Naive thymus-derived CD4-positive, alpha-beta T cell (primary cell): ENCODE measurements around the gene TNPO3. TPM values are rescaled to one million over a fixed set of nuclear protein-coding genes. Genes with fewer than 3 reads are reported as not detected.

ENCODE experiments used
- ATAC-seq: fragments of 150-1000 bp; cut with Tn5 transposase; 2 replicates; pipeline ENCODE4 v1.10.0; 2021; ENCODE audit warnings: mild to moderate bottlenecking, moderate library complexity
- CTCF ChIA-PET: fragments of 350-600 bp; sonication (Branson Sonifier 250); formaldehyde crosslinking; loops from one replicate; lab custom pipeline; 2021; ENCODE audit warnings: antibody characterized with exemption; lab: Charles Lee
- POLR2A ChIA-PET: fragments of 350-600 bp; sonication (Branson Sonifier 250); formaldehyde crosslinking; loops from one replicate; lab custom pipeline; 2021; ENCODE audit warnings: antibody characterized with exemption, inconsistent platforms; lab: Charles Lee
- DNase-seq, 9 donors: peaks; one replicate each; pipeline versions ENCODE4 v3.0.0 to v3.0.0-alpha.2; 2020 to 2022; ENCODE audit warnings: mixed read lengths in 1 of 9
- H3K27ac ChIP-seq: one replicate; pipeline ENCODE4 v1.7.0; 2013; ENCODE audit warnings: mild to moderate bottlenecking, low read depth, low read length, moderate library complexity
- H3K27me3 ChIP-seq, 2 donors: one replicate each; pipeline ENCODE4 v1.7.0; 2013; ENCODE audit warnings: low read length in 2 of 2, mild to moderate bottlenecking in 2 of 2, moderate library complexity in 2 of 2; ENCODE audit not compliant: control insufficient read depth in 2 of 2, insufficient read depth in 2 of 2
- H3K36me3 ChIP-seq, 3 experiments: 1 replicate in 2 of 3; 2 replicates in 1 of 3; pipeline ENCODE4 v1.7.0; 2013; ENCODE audit warnings: low read length in 3 of 3, mild to moderate bottlenecking in 3 of 3, moderate library complexity in 1 of 3; ENCODE audit not compliant: insufficient read depth in 3 of 3, control insufficient read depth in 2 of 3
- H3K4me1 ChIP-seq, 2 donors: one replicate each; pipeline ENCODE4 v1.7.0; 2013; ENCODE audit warnings: low read length in 2 of 2, mild to moderate bottlenecking in 2 of 2, moderate library complexity in 1 of 2; ENCODE audit not compliant: control insufficient read depth in 2 of 2, insufficient read depth in 2 of 2
- H3K4me3 ChIP-seq: 2 replicates; pipeline ENCODE4 v1.7.0; 2013; ENCODE audit warnings: mild to moderate bottlenecking, low read length
- H3K9me3 ChIP-seq, 3 experiments: 1 replicate in 2 of 3; 2 replicates in 1 of 3; pipeline ENCODE4 v1.7.0; 2013; ENCODE audit warnings: low read length in 3 of 3; ENCODE audit not compliant: control insufficient read depth in 2 of 3
- H3K27ac Mint-ChIP-seq, 9 donors: one replicate each; pipeline ENCODE4 v1.8.0; 2020 to 2022; ENCODE audit warnings: mixed read lengths in 9 of 9, mild to moderate bottlenecking in 8 of 9, moderate library complexity in 5 of 9, inconsistent platforms in 2 of 9
- H3K27me3 Mint-ChIP-seq, 5 donors: one replicate each; pipeline ENCODE4 v1.8.0; 2021 to 2022; ENCODE audit warnings: mixed read lengths in 5 of 5, mild to moderate bottlenecking in 1 of 5
- H3K36me3 Mint-ChIP-seq, 5 donors: one replicate each; pipeline ENCODE4 v1.8.0; 2020 to 2022; ENCODE audit warnings: mixed read lengths in 5 of 5, mild to moderate bottlenecking in 3 of 5, inconsistent platforms in 1 of 5
- H3K4me1 Mint-ChIP-seq, 7 donors: one replicate each; pipeline ENCODE4 v1.8.0; 2020 to 2022; ENCODE audit warnings: mixed read lengths in 7 of 7, mild to moderate bottlenecking in 3 of 7, inconsistent platforms in 1 of 7
- H3K4me3 Mint-ChIP-seq, 10 donors: one replicate each; pipeline ENCODE4 v1.8.0; 2020 to 2022; ENCODE audit warnings: mild to moderate bottlenecking in 10 of 10, mixed read lengths in 10 of 10, moderate library complexity in 6 of 10, inconsistent platforms in 2 of 10
- H3K9me3 Mint-ChIP-seq, 11 donors: one replicate each; pipeline ENCODE4 v1.8.0; 2020 to 2022; ENCODE audit warnings: mixed read lengths in 11 of 11, mild to moderate bottlenecking in 4 of 11, inconsistent platforms in 1 of 11, moderate library complexity in 1 of 11
- intact Hi-C, 2 donors: fragments of 100-400 bp; cut with micrococcal nuclease; formaldehyde crosslinking; loops; one replicate each; pipeline ENCODE4 v1.15.1; 2023
- polyA plus RNA-seq, 2 donors: library from polyadenylated mRNA; unstranded; fragments of 300-500 nt; fragmentation: Illumina TruSeq; gene quantifications; one replicate each; pipeline ENCODE4 v1.2.3, GENCODE V29; 2021
- total RNA-seq, 6 experiments: library from RNA in 5 of 6; stranded (reverse) in 5 of 6; gene quantifications; 1 replicate in 5 of 6; 2 replicates in 1 of 6; pipeline ENCODE4 v1.2.3 and lab custom pipeline; 2021 to 2026

Gene TNPO3
- total and polyA plus RNA-seq, 7 experiments from 2014 or later = 28.6 to 40.6 (median 37.7) TPM

DNA sequence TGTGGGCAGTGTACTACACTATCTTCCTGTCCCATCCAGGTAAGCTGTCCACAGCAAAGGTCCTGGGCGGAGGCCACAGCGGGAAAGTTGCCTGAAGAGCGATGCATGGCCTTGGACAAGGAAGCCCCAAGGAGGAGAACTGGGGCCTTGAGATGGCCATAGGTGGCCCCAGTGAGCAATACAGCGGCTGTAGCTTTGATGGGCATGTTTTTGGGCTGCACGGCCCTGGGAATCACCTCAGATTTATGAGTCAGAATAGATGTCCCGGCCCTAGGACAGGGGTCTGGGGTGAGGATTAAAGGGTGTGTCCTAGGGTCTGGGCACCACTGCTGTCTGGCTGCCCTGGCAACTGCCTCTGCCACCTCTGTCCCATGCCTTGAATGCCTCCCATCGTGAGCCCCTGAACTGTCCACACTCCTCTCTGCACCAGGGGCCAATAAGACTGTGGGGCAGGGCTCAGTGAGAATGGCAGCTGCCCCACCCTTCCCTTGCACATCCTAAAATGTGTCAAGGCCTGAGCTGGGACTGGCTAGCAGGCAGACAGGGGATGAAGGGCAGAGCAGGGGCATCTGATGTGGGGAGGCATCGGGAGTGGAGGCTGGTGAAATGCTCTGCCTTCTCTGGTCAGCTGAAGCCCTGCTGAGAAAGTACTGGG lies 126.6 kb downstream of the TNPO3 start:
- H3K9me3 ChIP-seq = no peaks in the 10 kb centered on the region
- Mint-ChIP-seq H3K36me3 (peaks cover 0 to 3% (median 0%) of the 10 kb centered on the region in 5 donors), H3K27me3 (peaks cover 0 to 15% (median 7%) of the 10 kb centered on the region in 5 donors), H3K9me3 (no peaks in the 10 kb centered on the region), H3K27ac (peak overlapping the region in 1 of 9 donors; percentile 21), H3K4me1 (peaks cover 3 to 13% (median 6%) of the 10 kb centered on the region in 7 donors), H3K4me3 (no peak overlapping the region)
- H3K27ac ChIP-seq = no peak overlapping the region
- POLR2A ChIA-PET = no interaction called here
- CTCF ChIA-PET = no interaction called here
- peaks cover 8 to 9% of the 10 kb centered on the region in 2 donors for H3K4me1 ChIP-seq
- intact Hi-C loops = no loop called here
- no peak for DNase-seq
- no peak for ATAC-seq
- no peak overlapping the region for H3K4me3 ChIP-seq
- H3K27me3 ChIP-seq = no peaks in the 10 kb centered on the region
- H3K36me3 ChIP-seq = no peaks in the 10 kb centered on the region

DNA sequence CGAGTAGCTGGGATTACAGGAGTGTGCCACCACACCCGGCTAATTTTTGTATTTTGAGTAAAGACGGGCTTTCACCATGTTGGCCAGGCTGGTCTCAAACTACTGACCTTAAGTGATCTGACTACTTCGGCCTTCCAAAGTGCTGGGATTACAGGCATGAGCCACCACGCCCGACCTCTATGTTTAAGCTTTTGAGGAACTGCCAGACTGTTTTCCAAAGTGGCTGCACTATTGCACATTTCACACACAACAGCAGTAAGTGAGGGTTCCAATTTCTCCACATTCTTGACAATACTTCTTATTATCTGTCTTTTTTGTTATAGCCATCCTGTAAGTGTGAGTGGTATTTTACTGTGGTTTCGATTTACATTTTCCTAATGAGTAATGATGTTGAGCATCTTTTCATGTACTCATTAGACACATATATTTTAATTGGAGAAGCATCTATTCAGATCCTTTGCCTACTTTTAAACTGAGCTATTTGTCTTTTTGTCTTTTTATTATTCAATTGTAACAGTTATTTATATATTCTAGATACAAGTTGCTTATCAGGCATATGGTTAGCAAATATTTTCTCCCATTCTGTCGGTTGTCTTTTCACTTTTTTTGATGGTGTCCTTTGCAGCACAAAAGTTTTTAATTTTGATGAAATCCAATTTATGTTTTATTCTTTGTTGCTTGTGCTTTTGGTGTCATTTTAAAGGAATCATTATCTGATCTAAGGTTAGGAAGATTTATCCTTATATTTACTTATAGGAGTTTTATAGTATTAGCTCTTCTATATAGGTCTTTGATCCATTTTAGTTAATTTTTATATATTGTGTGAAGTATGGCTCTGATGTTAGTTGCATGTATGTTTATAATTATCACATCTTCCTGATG lies 130.0 kb downstream of the TNPO3 start:
- no peaks in the 10 kb centered on the region for H3K9me3 Mint-ChIP-seq
- intact Hi-C loops = no loop called here
- no peak overlapping the region for H3K27ac ChIP-seq
- H3K4me1 ChIP-seq = no peaks in the 10 kb centered on the region
- ChIA-PET CTCF (no interaction called here), POLR2A (no interaction called here)
- peaks cover 0 to 33% (median 8%) of the 10 kb centered on the region in 5 donors for H3K27me3 Mint-ChIP-seq
- H3K36me3 Mint-ChIP-seq = peaks cover 0 to 3% (median 0%) of the 10 kb centered on the region in 5 donors
- no peak overlapping the region for H3K4me3 Mint-ChIP-seq
- no peaks in the 10 kb centered on the region for H3K4me1 Mint-ChIP-seq
- no peaks in the 10 kb centered on the region for H3K36me3 ChIP-seq
- H3K27ac Mint-ChIP-seq = no peak overlapping the region
- DNase-seq = no peak
- no peak for ATAC-seq
- no peaks in the 10 kb centered on the region for H3K27me3 ChIP-seq
- no peak overlapping the region for H3K4me3 ChIP-seq
- H3K9me3 ChIP-seq = no peaks in the 10 kb centered on the region

DNA sequence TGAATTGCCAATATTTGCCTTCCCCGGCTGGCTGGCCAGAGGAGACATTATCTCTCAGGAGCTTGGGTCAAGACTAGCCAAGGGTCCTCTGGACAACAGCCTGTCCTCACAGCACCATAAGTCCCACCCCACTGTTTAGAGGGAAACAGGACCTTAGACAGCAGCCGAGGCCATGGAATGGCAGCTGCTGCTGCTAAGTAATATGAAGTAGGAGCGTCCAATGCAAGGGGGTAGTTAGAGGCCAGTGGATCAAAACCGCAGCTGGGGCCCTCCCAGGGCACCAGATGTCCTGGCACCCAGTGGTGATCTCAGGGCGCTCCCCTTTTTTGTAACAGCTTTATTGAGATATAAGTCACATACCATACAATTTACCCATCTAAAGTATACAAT lies 131.5 kb downstream of the TNPO3 start:
- Mint-ChIP-seq H3K27ac (no peak overlapping the region), H3K4me1 (no peaks in the 10 kb centered on the region), H3K27me3 (peaks cover 8 to 46% (median 10%) of the 10 kb centered on the region in 5 donors), H3K4me3 (no peak overlapping the region), H3K9me3 (no peaks in the 10 kb centered on the region), H3K36me3 (peaks cover 0 to 3% (median 0%) of the 10 kb centered on the region in 5 donors)
- H3K4me3 ChIP-seq = no peak overlapping the region
- no peaks in the 10 kb centered on the region for H3K9me3 ChIP-seq
- POLR2A ChIA-PET = no interaction called here
- intact Hi-C loops = no loop called here
- H3K4me1 ChIP-seq = no peaks in the 10 kb centered on the region
- H3K27me3 ChIP-seq = no peaks in the 10 kb centered on the region
- CTCF ChIA-PET = no interaction called here
- H3K36me3 ChIP-seq = no peaks in the 10 kb centered on the region
- no peak for ATAC-seq
- no peak for DNase-seq
- H3K27ac ChIP-seq = no peak overlapping the region

DNA sequence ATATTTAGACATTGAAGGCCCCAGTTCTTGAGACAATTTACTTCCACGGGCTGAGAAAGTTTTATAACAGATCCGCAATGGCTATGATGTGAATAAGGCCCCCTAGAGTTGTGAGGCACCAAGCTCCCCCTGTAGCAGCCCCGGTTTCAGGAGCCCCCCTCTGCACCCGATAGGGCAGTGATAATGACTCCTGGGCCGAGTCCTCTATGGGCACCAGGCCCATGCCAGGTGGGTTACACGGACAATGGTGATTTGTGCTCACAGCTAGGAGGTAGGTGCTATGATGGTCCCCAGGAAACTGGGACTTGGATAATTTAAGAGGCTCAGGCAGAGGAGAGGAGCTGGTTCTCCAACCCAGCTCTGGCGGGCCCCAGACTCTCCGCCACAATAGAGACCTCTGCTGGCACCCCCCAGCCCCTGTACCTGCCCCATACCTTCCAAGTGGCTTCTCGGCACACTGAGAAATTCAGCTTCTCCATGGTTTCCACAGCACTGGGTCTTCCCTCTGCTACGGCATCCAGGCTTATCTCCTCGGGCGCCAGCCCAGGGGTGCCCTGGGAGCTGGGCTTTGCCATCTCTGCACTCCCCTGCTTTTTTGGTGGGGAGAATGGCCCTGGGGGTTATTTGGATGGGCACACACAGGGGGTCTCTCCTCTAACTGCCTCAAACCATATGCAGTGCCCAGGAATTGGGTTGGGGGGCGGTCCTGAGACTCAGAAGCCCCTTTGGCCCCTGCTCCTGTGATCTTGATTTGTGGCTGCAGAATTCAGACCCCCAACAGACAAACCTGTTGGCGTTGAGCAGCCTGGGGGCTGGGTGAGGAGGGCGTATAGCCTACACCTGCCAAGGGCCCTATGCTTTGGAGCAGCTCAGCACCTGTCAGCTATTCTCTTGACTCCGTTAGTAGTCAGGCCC lies 132.2 kb downstream of the TNPO3 start:
- Histone ChIP-seq H3K36me3 (no peaks in the 10 kb centered on the region), H3K4me3 (no peak overlapping the region), H3K27me3 (no peaks in the 10 kb centered on the region), H3K9me3 (no peaks in the 10 kb centered on the region), H3K27ac (no peak overlapping the region), H3K4me1 (no peaks in the 10 kb centered on the region)
- Mint-ChIP-seq H3K27me3 (peaks cover 13 to 53% (median 15%) of the 10 kb centered on the region in 5 donors), H3K4me1 (no peaks in the 10 kb centered on the region), H3K36me3 (no peaks in the 10 kb centered on the region), H3K27ac (no peak overlapping the region), H3K4me3 (no peak overlapping the region), H3K9me3 (no peaks in the 10 kb centered on the region)
- CTCF ChIA-PET = no interaction called here
- DNase-seq (no peak), ATAC-seq (no peak)
- POLR2A ChIA-PET = no interaction called here
- intact Hi-C loops = no loop called here

DNA sequence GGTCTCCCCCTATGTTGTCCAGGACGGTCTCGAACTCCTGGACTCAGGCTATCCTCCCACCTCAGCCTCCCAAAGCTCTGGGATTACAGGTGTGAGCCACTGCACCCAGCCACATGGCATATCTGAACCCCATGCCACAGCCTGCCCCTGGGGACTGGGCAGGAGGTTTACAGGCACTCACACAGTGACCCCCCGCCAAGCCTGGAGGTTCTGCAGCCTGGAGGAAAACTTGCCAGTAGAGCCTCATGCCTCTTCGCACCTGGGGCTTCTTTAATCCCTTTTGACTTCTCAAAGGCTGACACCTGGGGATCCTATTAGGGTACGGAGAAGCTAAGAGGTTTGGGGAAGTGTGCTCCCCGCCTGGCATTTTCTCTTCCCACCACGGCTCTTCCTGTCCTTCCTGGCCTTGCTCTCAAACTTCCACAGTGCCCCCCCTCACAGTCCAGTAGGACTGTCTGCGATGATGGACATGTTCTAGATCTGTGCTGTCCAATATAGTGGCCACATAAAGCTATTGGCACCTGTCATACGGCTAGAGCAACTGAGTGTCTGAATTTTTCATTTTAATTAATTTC lies 133.0 kb downstream of the TNPO3 start:
- ATAC-seq (no peak), DNase-seq (no peak)
- ChIA-PET CTCF (no interaction called here), POLR2A (no interaction called here)
- Mint-ChIP-seq H3K27ac (no peak overlapping the region), H3K36me3 (no peaks in the 10 kb centered on the region), H3K27me3 (peaks cover 18 to 60% (median 20%) of the 10 kb centered on the region in 5 donors), H3K4me3 (no peak overlapping the region), H3K4me1 (no peaks in the 10 kb centered on the region), H3K9me3 (no peaks in the 10 kb centered on the region)
- H3K36me3 ChIP-seq = no peaks in the 10 kb centered on the region
- intact Hi-C loops = no loop called here
- H3K4me3 ChIP-seq = no peak overlapping the region
- no peaks in the 10 kb centered on the region for H3K9me3 ChIP-seq
- H3K4me1 ChIP-seq = no peaks in the 10 kb centered on the region
- H3K27me3 ChIP-seq = no peaks in the 10 kb centered on the region
- H3K27ac ChIP-seq = no peak overlapping the region

DNA sequence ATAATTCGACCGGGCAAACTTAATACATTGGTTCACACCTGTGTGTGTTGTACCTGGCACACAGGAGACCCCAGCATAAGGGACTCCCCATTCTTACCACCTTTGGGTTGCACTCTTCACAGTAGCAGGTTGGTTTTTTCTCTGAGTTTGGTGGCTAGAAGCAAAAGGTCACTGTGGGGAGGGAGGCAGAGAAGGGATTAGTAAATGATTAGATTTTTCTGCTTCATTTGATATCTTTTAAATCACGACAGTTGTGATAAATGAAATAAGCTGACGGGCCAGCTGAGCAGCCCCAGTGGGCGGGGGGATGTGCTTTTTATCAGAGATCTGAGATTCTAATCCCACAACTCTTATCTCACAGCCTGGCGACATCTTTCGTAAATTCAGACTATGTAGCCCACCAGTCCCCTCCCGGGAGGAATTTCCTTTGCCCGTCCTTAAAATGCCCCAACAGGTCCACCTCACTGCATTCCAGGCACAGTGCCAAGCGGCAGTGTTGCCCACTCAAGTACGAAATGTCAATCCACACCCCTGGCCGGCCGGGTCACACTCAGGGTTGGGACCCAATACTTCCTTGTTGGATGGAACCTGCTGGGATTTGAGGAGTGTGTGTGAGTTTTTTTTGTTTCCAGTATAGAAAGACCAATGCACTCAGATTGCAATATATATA lies 133.9 kb downstream of the TNPO3 start:
- H3K4me1 Mint-ChIP-seq = no peaks in the 10 kb centered on the region
- DNase-seq (no peak), ATAC-seq (no peak)
- Histone ChIP-seq H3K4me3 (no peak overlapping the region), H3K9me3 (no peaks in the 10 kb centered on the region), H3K27ac (no peak overlapping the region), H3K27me3 (no peaks in the 10 kb centered on the region), H3K4me1 (no peaks in the 10 kb centered on the region), H3K36me3 (no peaks in the 10 kb centered on the region)
- intact Hi-C loops = no loop called here
- H3K36me3 Mint-ChIP-seq = no peaks in the 10 kb centered on the region
- no peak overlapping the region for H3K27ac Mint-ChIP-seq
- H3K4me3 Mint-ChIP-seq = no peak overlapping the region
- no peaks in the 10 kb centered on the region for H3K9me3 Mint-ChIP-seq
- ChIA-PET CTCF (no interaction called here), POLR2A (no interaction called here)
- peaks cover 23 to 64% (median 25%) of the 10 kb centered on the region in 5 donors for H3K27me3 Mint-ChIP-seq
